Esophagus squamous epithelium (tissue), 4 donors: ENCODE data around the gene COBLL1.

Experiments
- POLR2A ChIP-seq, 4 donors: fragments of 450-650 bp; IDR thresholded peaks; one replicate each; pipeline ENCODE4 v1.6.1; 2017; ENCODE audit warnings: antibody characterized with exemption in 4 of 4, mild to moderate bottlenecking in 4 of 4, moderate library complexity in 3 of 4
- TF ChIP-seq, protein P1 (sequence below), 6 experiments: fragments of 450-650 bp in 4 of 6; fragments of 200-600 bp in 2 of 6; sonication (generic) in 2 of 6; IDR thresholded peaks; one replicate each; pipeline ENCODE4 v1.5.1; 2016 to 2019; ENCODE audit warnings: antibody characterized with exemption in 6 of 6, mild to moderate bottlenecking in 4 of 6, moderate library complexity in 4 of 6

DNA sequence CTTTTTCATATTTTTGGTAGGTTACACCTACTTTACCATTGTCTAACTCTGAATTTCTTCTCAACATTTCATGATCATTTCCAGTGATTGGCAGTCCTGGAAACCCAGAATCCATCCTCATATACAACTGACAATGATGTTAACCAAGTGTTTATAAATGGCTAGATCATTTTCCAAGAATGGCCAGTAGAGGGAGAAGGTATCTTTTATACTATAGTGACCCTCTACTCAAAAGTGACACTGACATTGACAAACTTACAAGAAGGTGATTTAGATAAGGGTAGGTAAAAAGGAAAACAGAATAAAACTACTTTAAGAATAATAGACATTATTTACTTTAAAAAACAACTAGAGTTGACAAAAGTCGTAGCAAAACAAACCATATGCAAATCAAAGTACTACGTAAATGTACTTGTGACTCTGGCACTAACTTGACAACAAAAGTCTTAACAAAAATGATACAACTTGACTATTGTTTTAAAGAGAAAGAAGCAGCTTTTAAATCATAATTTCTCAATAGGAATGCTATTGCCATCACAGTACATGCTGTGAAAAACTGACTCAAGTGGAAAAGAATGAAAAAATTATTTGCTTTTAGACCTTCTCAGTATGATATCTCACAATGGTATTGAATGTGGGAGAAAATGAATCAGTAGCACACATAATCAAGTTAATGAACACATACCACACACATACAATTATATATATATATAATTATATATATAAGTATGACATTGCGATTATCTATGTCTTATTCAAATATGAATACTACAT lies 143.7 kb downstream of the COBLL1 start:
- TF ChIP-seq, protein P1, sequence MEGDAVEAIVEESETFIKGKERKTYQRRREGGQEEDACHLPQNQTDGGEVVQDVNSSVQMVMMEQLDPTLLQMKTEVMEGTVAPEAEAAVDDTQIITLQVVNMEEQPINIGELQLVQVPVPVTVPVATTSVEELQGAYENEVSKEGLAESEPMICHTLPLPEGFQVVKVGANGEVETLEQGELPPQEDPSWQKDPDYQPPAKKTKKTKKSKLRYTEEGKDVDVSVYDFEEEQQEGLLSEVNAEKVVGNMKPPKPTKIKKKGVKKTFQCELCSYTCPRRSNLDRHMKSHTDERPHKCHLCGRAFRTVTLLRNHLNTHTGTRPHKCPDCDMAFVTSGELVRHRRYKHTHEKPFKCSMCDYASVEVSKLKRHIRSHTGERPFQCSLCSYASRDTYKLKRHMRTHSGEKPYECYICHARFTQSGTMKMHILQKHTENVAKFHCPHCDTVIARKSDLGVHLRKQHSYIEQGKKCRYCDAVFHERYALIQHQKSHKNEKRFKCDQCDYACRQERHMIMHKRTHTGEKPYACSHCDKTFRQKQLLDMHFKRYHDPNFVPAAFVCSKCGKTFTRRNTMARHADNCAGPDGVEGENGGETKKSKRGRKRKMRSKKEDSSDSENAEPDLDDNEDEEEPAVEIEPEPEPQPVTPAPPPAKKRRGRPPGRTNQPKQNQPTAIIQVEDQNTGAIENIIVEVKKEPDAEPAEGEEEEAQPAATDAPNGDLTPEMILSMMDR (IDR thresholded peaks at IDR 0.05): peak in 4 of 6 experiments; percentile 13 to 48 (median 36)
- no peak for TF ChIP-seq POLR2A (IDR thresholded peaks at IDR 0.05)
